SK-N-SH (cell line): ENCODE measurements around the gene KSR2. TPM values are rescaled to one million over a fixed set of nuclear protein-coding genes. Genes with fewer than 3 reads are reported as not detected.

Experiments used
- CTCF ChIA-PET: fragments of 300-600, 350-600 bp; formaldehyde crosslinking; extraction: SDS; loops from one replicate; lab custom pipeline; 2021; lab: Yijun Ruan, JAX
- POLR2A ChIA-PET: fragments of 350-600 bp; sonication (Branson Sonifier 250); formaldehyde crosslinking; extraction: SDS; loops from one replicate; lab custom pipeline; 2020; ENCODE audit warnings: antibody characterized with exemption, inconsistent platforms; lab: Yijun Ruan, JAX
- DNase-seq: peaks from one replicate; pipeline ENCODE4 v3.0.0; 2012
- H2AFZ ChIP-seq: fragments of 200-600 bp; sonication (generic); 2 replicates; pipeline ENCODE4 v1.8.1; 2016; ENCODE audit warnings: antibody characterized with exemption, mild to moderate bottlenecking, low read depth
- H3F3A ChIP-seq: fragments of 200-600 bp; sonication (generic); replicated peaks from 2 replicates; pipeline ENCODE3; 2016; ENCODE audit warnings: antibody characterized with exemption, mild to moderate bottlenecking; ENCODE audit not compliant: insufficient read depth
- H3K27ac ChIP-seq, 2 experiments: fragments of 200-500 bp in 1 of 2; fragments of 200-600 bp in 1 of 2; sonication (Bioruptor generic) in 1 of 2; sonication (generic), shearing (Covaris generic) in 1 of 2; 2 replicates each; pipeline versions ENCODE4 v1.5.1 to v1.6.1; 2014 to 2016; ENCODE audit warnings: low read depth in 2 of 2, inconsistent platforms in 1 of 2, low read length in 1 of 2, mild to moderate bottlenecking in 1 of 2, mixed read lengths in 1 of 2
- H3K27me3 ChIP-seq: fragments of 200-600 bp; sonication (generic), shearing (Covaris generic); 2 replicates; pipeline ENCODE4 v1.6.1; 2016; ENCODE audit warnings: mixed run types; ENCODE audit not compliant: insufficient read depth
- H3K36me3 ChIP-seq, 2 experiments: fragments of 200-500 bp in 1 of 2; fragments of 200-600 bp in 1 of 2; sonication (Bioruptor generic) in 1 of 2; sonication (generic) in 1 of 2; replicated peaks in 1 of 2; 2 replicates each; pipeline versions ENCODE3 to v1.5.1; 2014 to 2016; ENCODE audit warnings: low read length in 1 of 2, mild to moderate bottlenecking in 1 of 2; ENCODE audit not compliant: insufficient read depth in 2 of 2, control insufficient read depth in 1 of 2
- H3K4me1 ChIP-seq, 2 experiments: fragments of 200-500 bp in 1 of 2; fragments of 200-600 bp in 1 of 2; sonication (Bioruptor generic) in 1 of 2; sonication (generic), shearing (Covaris generic) in 1 of 2; 2 replicates each; pipeline versions ENCODE4 v1.5.1 to v1.6.1; 2014 to 2016; ENCODE audit warnings: low read depth in 1 of 2, low read length in 1 of 2, mixed run types in 1 of 2; ENCODE audit not compliant: insufficient read depth in 2 of 2, control insufficient read depth in 1 of 2
- H3K4me2 ChIP-seq: fragments of 200-600 bp; sonication (generic), shearing (Covaris generic); 2 replicates; pipeline ENCODE4 v1.6.1; 2017; ENCODE audit warnings: mixed run types
- H3K4me3 ChIP-seq, 2 experiments: fragments of 200-500 bp in 1 of 2; fragments of 200-600 bp in 1 of 2; sonication (Bioruptor generic) in 1 of 2; sonication (generic), shearing (Covaris generic) in 1 of 2; 2 replicates each; pipeline versions ENCODE4 v1.5.1 to v1.8.1; 2014 to 2016; ENCODE audit warnings: low read depth in 2 of 2, inconsistent platforms in 1 of 2, low read length in 1 of 2, mild to moderate bottlenecking in 1 of 2, mixed read lengths in 1 of 2, moderate library complexity in 1 of 2
- H3K79me2 ChIP-seq: fragments of 200-600 bp; sonication (generic); 2 replicates; pipeline ENCODE4 v1.8.1; 2017; ENCODE audit warnings: mild to moderate bottlenecking; ENCODE audit not compliant: insufficient read depth
- H3K9ac ChIP-seq: fragments of 200-600 bp; sonication (generic); 2 replicates; pipeline ENCODE4 v1.6.1; 2017; ENCODE audit warnings: mixed run types
- H3K9me2 ChIP-seq: fragments of 200-600 bp; sonication (generic); 2 replicates; pipeline ENCODE4 v1.6.1; 2017; ENCODE audit warnings: mixed run types
- H3K9me3 ChIP-seq: fragments of 200-600 bp; sonication (generic); 2 replicates; pipeline ENCODE4 v1.6.1; 2017; ENCODE audit warnings: mixed run types, mild to moderate bottlenecking, moderate library complexity
- H4K20me1 ChIP-seq: fragments of 200-600 bp; sonication (generic); 2 replicates; pipeline ENCODE4 v1.6.1; 2017; ENCODE audit warnings: mild to moderate bottlenecking, mixed run types; ENCODE audit not compliant: insufficient read depth
- CHD2 ChIP-seq: fragments of 150-350 bp; IDR thresholded peaks from 2 replicates; pipeline ENCODE4 v1.6.1; 2018; ENCODE audit warnings: low read length; ENCODE audit not compliant: partially characterized antibody
- EP300 ChIP-seq, 2 experiments: IDR thresholded peaks; 2 replicates each; pipeline versions ENCODE4 v1.4.0 to v1.6.1; 2012; ENCODE audit warnings: borderline replicate concordance in 1 of 2, low read depth in 1 of 2, low read length in 1 of 2
- FOSL2 ChIP-seq: IDR thresholded peaks from 2 replicates; pipeline ENCODE4 v1.4.0; 2012; ENCODE audit warnings: low read depth, mild to moderate bottlenecking, moderate library complexity, borderline replicate concordance
- FOXM1 ChIP-seq: IDR thresholded peaks from 2 replicates; pipeline ENCODE4 v1.4.0; 2012; ENCODE audit warnings: low read depth, mild to moderate bottlenecking
- GABPA ChIP-seq: IDR thresholded peaks from 2 replicates; pipeline ENCODE4 v1.4.0; 2012; ENCODE audit warnings: low read depth, mild to moderate bottlenecking
- JUND ChIP-seq: IDR thresholded peaks from 2 replicates; pipeline ENCODE4 v1.4.0; 2012
- MEF2A ChIP-seq: IDR thresholded peaks from 2 replicates; pipeline ENCODE4 v1.4.0; 2012; ENCODE audit warnings: low read depth, borderline replicate concordance
- NRF1 ChIP-seq: IDR thresholded peaks from 2 replicates; pipeline ENCODE4 v1.6.1; 2012; ENCODE audit warnings: low read depth, mild to moderate bottlenecking, low read length
- RAD21 ChIP-seq: IDR thresholded peaks from 2 replicates; pipeline ENCODE4 v1.6.1; 2012; ENCODE audit warnings: mild to moderate bottlenecking, low read length
- RCOR1 ChIP-seq: fragments of 150-350 bp; IDR thresholded peaks from 2 replicates; pipeline ENCODE4 v1.6.1; 2017; ENCODE audit warnings: antibody characterized with exemption, low read length
- SIN3A ChIP-seq: IDR thresholded peaks from 2 replicates; pipeline ENCODE4 v1.6.1; 2012; ENCODE audit warnings: low read depth, mild to moderate bottlenecking, low read length, moderate library complexity, borderline replicate concordance
- YY1 ChIP-seq: IDR thresholded peaks from 2 replicates; pipeline ENCODE4 v1.4.0; 2012; ENCODE audit warnings: low read depth, mild to moderate bottlenecking
- WGBS: methylation state at CpG from one replicate; pipeline ENCODE4 v1.1.6; 2017; ENCODE audit warnings: low lambda C conversion rate; 5-methylcytosine and 5-hydroxymethylcytosine counted together
- polyA plus RNA-seq, 3 experiments: library from polyadenylated mRNA; depleted of rRNA; stranded (reverse); fragments of >200 nt; gene quantifications; 2 replicates each; pipeline ENCODE4 v1.2.3, GENCODE V29; 2012
- TF ChIP-seq, protein P1 (sequence below): fragments of 200-600 bp; sonication (generic); IDR thresholded peaks from 2 replicates; pipeline ENCODE4 v1.6.1; 2017; ENCODE audit warnings: antibody characterized with exemption, mild to moderate bottlenecking, moderate library complexity
- TF ChIP-seq, protein P2 (sequence below): fragments of 150-350 bp; IDR thresholded peaks from 2 replicates; pipeline ENCODE4 v1.6.1; 2016; ENCODE audit warnings: mild to moderate bottlenecking, low read depth, low read length
- TF ChIP-seq, protein P3 (sequence below): IDR thresholded peaks from 2 replicates; pipeline ENCODE4; 2012
- TF ChIP-seq, protein P4 (sequence below): IDR thresholded peaks from 2 replicates; pipeline ENCODE4 v1.6.1; 2012; ENCODE audit warnings: mild to moderate bottlenecking, low read depth, low read length, moderate library complexity
- TF ChIP-seq, protein P5 (sequence below): IDR thresholded peaks from 2 replicates; pipeline ENCODE4 v1.4.0; 2012; ENCODE audit warnings: low read depth, borderline replicate concordance

The KSR2 gene
- polyA plus RNA-seq, 1 of the 3 experiments (the other 2 are of a cell fraction) = 0.12 TPM

DNA sequence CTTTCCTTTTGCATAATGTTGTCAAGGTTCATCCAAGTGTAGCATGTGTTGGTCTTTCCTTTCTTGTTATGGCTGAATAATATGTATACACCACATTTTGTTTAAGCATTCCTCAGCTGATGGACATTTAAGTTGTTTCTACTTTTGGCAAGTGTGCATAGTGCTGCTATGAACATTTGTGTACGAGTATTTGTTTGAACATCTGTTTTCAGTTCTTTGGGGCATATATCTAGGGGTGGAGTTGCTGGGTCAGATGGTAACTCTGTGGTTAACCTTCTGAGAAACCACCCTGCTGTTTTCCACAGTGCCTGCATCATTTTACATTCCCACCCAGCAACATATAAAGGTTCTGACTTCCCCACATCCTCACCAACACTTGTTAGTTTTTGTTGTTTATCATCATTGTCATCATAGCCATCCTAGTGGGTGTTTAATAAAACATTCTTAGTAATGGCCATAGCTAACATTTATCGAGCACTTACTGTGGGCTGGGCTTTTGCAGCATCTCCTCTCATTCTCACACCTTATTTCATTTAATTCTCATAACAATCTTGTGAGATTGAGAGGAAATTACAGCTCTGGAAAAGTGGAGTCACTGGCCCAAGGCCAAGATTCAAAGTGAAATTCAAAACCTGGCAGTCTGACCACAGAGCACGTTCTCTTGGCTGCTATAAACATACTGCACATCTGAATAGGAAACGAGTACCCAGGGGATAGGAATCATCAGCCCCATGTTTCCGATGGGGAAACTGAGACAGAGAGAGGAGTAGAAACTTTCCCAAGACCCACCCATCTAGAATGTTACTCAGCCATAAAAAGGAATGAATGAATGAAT is 193.6 kb downstream of the KSR2 start:
- H3K9me3 ChIP-seq = no peaks in the 10 kb centered on the region
- POLR2A ChIA-PET = no interaction called here
- H3K27ac ChIP-seq = no peak overlapping the region
- no peaks in the 10 kb centered on the region for H3K9me2 ChIP-seq
- H2AFZ ChIP-seq = no peak overlapping the region
- H3K4me3 ChIP-seq = no peak overlapping the region
- no peaks in the 10 kb centered on the region for H3K27me3 ChIP-seq
- no peaks in the 10 kb centered on the region for H3K36me3 ChIP-seq
- CTCF ChIA-PET = interaction anchor here (0.6 to 1.1 kb wide), 2 partner anchors 82 to 384 kb away, joined by 3 read pairs; no protein-coding TSS in a partner anchor
- TF ChIP-seq JUND (no peak), RCOR1 (no peak), CHD2 (no peak), MEF2A (no peak), GABPA (no peak), FOSL2 (no peak), EP300 (IDR thresholded peaks at IDR 0.05; ENCODE audit: borderline replicate concordance in 1 of 2, low read depth in 1 of 2, low read length in 1 of 2) (no peak), YY1 (no peak), RAD21 (no peak), NRF1 (no peak), FOXM1 (no peak), SIN3A (no peak)
- TF ChIP-seq, protein P1, sequence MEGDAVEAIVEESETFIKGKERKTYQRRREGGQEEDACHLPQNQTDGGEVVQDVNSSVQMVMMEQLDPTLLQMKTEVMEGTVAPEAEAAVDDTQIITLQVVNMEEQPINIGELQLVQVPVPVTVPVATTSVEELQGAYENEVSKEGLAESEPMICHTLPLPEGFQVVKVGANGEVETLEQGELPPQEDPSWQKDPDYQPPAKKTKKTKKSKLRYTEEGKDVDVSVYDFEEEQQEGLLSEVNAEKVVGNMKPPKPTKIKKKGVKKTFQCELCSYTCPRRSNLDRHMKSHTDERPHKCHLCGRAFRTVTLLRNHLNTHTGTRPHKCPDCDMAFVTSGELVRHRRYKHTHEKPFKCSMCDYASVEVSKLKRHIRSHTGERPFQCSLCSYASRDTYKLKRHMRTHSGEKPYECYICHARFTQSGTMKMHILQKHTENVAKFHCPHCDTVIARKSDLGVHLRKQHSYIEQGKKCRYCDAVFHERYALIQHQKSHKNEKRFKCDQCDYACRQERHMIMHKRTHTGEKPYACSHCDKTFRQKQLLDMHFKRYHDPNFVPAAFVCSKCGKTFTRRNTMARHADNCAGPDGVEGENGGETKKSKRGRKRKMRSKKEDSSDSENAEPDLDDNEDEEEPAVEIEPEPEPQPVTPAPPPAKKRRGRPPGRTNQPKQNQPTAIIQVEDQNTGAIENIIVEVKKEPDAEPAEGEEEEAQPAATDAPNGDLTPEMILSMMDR = no peak
- TF ChIP-seq, protein P2, sequence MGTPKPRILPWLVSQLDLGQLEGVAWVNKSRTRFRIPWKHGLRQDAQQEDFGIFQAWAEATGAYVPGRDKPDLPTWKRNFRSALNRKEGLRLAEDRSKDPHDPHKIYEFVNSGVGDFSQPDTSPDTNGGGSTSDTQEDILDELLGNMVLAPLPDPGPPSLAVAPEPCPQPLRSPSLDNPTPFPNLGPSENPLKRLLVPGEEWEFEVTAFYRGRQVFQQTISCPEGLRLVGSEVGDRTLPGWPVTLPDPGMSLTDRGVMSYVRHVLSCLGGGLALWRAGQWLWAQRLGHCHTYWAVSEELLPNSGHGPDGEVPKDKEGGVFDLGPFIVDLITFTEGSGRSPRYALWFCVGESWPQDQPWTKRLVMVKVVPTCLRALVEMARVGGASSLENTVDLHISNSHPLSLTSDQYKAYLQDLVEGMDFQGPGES = no peak
- TF ChIP-seq, protein P3, sequence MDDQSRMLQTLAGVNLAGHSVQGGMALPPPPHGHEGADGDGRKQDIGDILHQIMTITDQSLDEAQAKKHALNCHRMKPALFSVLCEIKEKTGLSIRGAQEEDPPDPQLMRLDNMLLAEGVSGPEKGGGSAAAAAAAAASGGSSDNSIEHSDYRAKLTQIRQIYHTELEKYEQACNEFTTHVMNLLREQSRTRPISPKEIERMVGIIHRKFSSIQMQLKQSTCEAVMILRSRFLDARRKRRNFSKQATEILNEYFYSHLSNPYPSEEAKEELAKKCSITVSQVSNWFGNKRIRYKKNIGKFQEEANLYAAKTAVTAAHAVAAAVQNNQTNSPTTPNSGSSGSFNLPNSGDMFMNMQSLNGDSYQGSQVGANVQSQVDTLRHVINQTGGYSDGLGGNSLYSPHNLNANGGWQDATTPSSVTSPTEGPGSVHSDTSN = no peak
- TF ChIP-seq, protein P4, sequence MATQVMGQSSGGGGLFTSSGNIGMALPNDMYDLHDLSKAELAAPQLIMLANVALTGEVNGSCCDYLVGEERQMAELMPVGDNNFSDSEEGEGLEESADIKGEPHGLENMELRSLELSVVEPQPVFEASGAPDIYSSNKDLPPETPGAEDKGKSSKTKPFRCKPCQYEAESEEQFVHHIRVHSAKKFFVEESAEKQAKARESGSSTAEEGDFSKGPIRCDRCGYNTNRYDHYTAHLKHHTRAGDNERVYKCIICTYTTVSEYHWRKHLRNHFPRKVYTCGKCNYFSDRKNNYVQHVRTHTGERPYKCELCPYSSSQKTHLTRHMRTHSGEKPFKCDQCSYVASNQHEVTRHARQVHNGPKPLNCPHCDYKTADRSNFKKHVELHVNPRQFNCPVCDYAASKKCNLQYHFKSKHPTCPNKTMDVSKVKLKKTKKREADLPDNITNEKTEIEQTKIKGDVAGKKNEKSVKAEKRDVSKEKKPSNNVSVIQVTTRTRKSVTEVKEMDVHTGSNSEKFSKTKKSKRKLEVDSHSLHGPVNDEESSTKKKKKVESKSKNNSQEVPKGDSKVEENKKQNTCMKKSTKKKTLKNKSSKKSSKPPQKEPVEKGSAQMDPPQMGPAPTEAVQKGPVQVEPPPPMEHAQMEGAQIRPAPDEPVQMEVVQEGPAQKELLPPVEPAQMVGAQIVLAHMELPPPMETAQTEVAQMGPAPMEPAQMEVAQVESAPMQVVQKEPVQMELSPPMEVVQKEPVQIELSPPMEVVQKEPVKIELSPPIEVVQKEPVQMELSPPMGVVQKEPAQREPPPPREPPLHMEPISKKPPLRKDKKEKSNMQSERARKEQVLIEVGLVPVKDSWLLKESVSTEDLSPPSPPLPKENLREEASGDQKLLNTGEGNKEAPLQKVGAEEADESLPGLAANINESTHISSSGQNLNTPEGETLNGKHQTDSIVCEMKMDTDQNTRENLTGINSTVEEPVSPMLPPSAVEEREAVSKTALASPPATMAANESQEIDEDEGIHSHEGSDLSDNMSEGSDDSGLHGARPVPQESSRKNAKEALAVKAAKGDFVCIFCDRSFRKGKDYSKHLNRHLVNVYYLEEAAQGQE = no peak
- TF ChIP-seq, protein P5, sequence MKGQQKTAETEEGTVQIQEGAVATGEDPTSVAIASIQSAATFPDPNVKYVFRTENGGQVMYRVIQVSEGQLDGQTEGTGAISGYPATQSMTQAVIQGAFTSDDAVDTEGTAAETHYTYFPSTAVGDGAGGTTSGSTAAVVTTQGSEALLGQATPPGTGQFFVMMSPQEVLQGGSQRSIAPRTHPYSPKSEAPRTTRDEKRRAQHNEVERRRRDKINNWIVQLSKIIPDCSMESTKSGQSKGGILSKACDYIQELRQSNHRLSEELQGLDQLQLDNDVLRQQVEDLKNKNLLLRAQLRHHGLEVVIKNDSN = no peak
- H3K9ac ChIP-seq = no peak overlapping the region
- DNase-seq = no peak
- no peaks in the 10 kb centered on the region for H3F3A ChIP-seq
- H4K20me1 ChIP-seq = no peaks in the 10 kb centered on the region
- H3K4me2 ChIP-seq = no peak overlapping the region
- WGBS = 40% methylated on average over 5 of the region's 5 CpGs
- H3K79me2 ChIP-seq = no peaks in the 10 kb centered on the region
- no peaks in the 10 kb centered on the region for H3K4me1 ChIP-seq
